HG03097 (cell line): ENCODE data around the gene SOS1.
"Not testable (repeated sequence)": the region's sequence is repeated elsewhere in the genome, so short reads cannot be mapped to it uniquely, and the experiment has no call there.

Source experiments
- ATAC-seq: cut with Tn5 transposase; IDR thresholded peaks from one replicate; pipeline ENCODE4 v1.9.1; 2021; ENCODE audit not compliant: unreplicated experiment, low FRiP score

SOS1 gene

DNA sequence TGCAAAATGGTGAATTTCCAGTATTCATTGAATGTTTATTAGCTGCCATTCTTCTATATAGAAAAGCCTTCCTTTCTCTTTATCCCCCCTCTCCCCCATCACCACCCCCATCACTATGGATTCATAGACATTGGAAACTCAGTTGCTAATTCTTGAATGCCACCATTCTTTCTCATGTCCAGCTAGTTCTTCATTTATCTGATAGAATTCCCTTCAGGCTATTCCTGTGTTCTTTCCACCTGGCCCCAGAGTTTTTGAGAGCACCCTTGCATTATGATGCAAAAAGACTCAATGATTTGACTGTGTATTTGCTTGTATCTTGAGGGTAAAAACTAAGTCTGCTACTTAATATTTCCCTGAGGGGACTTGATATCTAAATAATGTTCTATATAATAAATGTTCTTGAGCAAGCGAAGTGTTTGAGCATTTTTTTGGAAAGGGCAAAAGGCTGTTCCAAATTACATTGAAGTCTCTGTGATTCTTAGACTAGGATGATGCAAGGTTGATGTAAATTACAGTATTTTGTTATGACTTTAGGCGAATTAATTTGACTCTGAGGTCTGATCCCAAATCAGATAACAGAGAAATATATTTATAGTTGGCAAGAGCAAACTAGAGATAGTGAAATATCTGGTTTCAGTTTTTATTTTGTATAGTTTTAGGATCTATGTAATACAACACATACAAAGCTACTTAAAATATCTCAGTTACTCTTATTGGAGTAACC lies 18.8 kb upstream of the SOS1 start:
- no peak for ATAC-seq

DNA sequence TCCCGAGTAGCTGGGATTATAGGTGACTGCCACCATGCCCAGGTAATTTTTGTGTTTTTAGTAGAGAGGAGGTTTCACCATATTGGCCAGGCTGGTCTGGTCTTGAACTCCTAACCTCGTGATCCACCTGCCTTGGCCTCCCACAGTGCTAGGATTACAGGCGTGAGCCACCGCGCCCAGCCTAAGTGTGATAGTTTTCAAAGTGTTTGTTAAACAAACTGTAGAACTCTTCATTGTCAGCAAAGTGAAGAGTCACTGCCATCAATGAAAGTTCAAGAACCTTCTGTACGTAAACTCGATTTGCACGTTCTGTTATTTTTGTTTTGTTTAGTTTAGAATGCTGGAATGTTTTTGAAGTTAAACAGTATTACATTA lies 18.0 kb upstream of the SOS1 start:
- ATAC-seq, result no peak

DNA sequence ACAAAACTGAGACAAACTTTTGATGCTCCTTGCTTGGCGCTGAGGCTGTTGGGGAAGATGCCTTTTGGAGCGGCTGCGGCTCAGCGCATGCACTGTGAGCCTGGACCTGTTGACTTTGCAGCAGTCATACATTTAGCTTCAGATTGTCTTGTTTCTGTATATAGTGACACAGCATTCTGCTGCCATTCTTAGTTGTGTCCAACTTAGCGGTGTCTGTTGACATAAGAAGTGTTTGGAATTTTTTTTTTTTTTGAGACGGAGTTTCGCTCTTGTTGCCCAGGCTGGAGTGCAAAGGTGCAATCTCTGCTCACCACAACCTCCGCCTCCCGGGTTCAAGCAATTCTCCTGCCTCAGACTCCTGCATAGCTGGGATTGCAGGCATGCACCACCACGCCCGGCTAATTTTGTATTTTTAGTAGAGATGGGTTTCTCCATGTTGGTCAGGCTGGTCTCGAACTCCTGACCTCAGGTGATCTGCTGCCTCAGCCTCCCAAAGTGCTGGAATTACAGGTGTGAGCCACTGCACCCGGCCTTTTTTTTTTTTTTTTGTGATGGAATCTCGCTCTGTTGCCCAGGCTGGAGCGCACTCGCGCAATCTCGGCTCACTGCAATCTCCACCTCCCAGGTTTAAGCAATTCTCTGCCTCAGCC lies 17.5 kb upstream of the SOS1 start:
- not testable (repeated sequence) for ATAC-seq

DNA sequence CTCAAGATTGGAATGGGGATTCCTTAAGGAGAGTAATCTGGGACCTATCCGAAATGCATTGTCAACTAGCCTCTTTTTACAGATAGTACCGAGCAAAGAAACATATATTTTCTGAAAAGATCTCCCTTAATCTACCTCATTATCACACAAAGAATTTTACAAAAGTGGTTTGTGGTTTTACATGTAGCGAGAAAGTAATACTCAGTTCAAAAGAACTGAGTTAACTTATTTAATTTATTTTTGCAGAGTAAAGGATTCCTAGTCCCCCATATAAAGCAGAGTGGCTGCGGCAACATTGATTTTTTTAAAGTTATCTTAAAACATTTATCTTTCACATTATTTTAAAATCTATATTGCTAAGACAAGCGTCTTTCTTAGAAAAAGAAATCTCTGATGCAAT lies 15.9 kb upstream of the SOS1 start:
- no peak for ATAC-seq

DNA sequence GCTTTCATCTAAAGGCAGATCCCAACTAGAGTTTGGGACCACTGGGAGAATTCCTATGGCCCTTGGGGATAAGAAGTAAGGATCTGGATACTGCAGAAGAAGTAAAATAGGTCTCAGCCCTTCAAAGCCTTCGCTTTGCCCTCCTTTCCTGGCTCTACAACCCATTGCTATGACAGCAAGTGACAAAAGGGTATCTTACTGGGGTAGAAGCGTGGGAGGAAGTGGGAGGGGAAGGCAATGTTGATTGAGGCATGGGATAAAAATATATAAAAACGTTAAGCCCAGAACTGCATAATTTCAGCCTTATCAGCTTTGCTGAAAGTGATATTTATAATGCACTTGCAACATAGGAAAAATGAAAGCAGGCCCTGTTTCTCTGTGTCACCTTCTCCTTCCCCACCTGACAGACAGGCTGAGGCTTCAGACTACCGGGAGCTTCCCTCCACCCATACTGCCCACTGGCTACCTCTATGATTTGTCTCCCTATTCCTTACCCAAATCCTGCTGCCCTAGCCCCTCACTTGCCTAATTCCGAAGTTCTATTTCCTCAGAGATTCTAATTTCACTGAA lies 14.9 kb upstream of the SOS1 start:
- no peak for ATAC-seq

DNA sequence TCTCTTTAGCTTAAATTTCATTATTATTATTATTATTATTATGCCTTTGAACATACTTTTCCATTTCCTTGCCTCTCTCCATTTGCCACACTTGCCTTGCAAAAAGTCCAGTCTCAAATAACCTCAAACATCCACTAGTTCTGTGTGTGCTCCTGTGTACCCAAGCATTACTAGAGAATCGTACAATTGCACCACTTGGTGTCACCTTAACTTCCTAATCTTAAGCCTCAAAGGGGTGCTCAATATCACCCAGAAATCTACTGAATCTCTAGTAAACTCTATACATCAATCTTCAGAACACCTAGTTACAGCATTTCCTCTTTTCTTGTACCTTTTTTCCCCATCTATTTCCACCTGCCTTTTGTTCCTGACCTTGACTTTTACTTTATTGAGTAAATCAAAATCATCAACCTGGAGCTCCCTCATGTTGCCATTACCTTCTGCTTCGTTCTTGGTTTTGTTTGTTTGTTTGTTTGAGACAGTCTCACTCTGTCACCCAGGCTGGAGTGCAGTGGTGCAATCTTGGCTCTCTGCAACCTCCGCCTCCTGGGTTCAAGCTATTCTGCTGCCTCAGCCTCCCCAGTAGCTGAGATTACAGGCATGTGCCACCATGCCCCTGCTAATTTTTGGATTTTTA lies 12.5 kb upstream of the SOS1 start:
- ATAC-seq, result no peak

DNA sequence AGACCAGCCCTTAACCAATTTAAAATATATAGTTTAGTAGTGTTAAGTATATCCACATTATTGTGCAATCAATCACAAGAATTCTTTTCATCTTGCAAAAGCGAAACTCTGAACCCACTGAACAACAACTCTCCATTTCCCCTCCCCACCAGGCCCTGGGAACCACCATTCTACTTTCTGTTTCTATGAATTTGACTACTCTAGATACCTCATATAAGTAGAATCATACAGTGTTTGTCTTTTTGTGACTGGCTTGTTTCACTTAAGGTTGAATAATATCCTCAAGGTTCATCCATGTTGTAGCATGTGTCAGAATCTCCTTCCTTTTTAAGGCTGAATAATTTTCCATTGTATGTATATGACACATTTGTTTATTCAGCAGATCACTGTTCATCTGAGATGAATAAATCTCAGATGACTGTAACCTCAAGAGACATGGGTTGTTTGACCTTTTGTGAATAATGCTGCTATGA lies 8.1 kb upstream of the SOS1 start:
- peak; percentile 39 for ATAC-seq

DNA sequence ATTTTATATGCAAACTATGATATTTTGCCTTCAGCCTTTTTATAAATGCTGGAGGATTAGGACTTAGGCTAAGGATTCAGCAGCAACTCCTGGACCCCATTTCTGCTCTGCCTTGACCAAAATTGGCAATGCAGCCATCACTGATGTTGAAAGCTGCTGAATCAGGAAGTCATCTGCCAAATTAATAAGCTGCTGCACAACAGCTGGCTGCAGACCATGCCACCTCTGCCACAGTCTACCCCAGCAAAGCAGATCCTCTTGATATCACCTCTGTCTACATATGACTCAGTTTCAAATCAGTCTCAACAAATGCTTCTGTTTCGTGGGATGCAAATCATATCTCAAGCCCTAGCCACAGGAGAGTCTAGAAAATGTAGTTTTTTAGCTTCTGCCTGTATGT lies 7.1 kb upstream of the SOS1 start:
- peak; percentile 41 for ATAC-seq

DNA sequence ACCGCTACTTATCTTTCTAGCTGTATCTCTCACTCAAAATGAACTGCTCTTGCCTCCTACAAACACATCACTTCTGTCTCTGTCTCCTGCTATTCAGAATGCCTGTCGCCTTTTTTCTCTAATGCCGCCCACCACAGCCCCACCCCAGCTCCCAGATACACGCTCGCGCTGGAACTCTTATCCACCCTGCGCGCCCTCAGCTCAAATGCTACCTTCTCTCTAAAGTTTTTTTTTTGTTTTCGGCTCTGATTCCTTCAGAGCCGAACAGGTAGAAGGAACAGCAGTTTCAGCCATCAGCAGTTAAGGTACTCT lies 3.9 kb upstream of the SOS1 start:
- no peak for ATAC-seq

DNA sequence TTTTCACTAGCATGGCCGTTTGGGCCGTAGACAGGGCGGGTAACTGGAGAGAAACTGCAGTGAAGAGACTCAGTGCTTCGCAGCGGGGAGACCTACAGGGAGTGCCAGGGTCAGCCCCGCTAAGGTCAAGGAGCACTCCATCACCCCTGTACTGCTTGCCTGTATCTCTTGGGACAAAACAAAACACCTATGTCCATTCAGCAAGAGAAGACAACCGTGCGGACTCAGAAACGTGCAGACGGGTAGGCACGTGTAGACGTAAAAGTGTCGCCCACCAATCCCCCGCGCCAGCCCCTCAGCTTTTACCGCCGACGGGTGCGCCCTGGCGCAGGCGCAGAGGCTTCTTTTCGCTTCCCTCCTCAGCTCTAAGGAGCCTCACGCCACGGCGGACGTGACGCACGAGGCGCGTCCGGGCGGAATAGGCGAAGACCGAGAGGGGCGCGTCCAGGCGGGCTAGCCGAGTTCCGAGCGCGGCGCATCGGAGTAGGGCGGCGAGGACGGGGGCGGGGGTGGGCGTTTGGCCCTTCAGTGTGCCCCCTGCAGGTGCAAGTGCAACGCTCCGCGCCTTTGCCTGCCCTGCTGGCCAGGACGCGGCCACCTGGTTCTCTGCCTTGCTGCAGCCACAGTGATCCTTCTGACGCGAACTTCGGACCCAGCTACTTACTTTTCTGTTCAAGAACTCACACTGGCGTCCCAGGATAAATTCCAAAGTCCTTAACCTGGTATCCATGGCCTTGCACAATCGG lies 3.3 kb upstream of the SOS1 start:
- ATAC-seq, result peak; percentile 57

DNA sequence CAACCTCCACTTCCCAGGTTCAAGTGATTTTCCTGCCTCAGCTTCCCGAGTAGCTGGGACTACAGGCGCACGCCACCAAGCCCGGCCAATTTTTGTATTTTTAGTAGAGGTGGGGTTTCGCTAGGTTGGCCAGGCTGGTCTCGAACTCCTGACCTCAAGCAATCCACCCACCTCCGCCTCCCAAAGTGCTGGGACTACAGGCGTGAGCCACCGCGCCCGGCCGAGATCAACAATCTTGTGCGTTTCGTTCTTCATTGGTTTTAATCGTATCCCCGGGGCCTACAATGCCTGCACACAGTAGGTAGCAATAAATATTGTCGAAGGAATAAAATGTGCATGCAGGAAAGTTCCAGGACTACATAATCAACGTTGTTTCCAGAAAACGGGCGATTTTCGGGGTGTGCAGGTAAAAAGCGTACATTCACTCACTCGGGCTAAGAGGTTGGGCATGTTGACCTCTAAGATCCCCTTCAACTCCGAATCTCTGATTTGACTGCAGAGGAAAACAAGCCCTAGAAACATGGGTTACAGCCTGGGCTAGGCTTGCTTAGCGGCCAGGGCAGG lies 2.7 kb upstream of the SOS1 start:
- ATAC-seq, result no peak

DNA sequence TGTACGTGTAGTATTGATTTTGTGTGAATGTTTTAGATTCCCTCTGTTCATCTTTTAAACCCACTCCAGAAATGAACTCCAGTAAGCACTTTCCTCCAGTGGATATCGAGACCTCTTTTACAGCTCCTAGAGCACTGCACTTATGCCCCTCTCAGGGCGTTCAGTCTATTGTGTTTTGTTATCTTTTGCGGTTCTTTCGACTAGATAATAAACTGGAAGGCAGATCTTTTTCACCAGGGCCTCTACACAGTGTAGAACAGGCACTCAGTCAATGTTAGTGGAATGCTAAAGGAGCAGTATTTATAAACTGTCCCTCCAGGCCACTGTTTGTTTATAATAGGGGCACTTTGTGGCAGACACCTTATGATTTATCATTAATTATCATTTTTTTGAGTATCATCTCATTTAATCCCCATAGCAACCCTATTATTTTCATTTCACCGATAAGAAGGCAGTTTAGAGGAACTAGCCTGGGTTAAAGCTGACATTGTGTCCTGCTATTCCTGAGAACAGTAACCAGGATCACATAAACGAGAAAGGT lies 742 bp upstream of the SOS1 start:
- ATAC-seq, result no peak

DNA sequence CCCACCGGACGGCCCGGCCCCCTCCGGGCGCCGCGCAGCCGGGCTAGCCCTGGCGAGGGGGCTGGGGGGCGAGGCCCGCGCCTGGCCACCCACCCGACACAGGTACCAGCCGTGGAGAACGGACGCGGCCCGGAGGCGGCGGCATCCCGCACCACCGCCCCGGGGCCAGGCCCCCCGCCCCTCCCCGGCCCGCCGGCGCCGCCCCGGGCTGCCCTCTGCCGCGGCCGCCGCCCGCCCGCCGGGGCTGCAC lies 405 bp downstream of the SOS1 start:
- ATAC-seq, result no peak

DNA sequence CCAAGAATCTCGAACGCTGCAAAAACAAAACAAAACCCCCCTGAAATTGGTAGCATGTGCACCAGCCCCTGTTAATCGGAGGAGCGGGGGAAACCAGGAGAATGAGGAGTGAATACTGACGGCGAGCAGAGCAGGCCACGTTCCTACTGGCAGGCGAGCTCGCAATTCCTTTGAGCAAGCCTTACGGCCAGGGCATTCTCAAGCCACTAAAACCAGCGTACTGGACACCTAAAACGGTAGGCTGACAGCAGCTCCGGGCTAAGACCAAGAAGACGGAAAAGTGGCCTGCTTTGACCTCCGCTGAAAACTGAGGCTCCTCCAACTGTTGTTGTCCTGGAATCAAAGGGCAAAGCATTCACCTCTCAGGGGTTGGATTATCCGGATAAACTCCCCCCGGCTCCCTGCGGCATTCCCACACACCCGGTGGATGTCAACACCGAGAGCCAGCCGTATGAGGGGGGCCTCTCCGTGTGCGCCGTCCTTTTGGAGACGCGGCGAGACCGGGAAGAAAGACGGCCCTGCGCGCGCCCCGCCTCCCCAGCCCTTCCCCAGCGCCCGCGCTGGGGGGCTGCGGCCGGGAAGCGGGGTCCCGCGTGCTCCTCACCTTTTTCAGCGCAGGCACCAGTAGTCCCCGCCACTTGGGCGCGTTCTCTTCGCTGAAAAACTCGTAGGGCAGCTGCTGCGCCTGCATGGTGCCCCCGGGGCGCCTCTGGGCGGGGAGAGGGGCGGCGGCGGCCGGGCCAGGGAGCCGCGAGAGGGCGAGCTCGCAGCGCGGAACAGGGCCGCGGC lies 925 bp downstream of the SOS1 start:
- ATAC-seq, result peak; percentile 43

DNA sequence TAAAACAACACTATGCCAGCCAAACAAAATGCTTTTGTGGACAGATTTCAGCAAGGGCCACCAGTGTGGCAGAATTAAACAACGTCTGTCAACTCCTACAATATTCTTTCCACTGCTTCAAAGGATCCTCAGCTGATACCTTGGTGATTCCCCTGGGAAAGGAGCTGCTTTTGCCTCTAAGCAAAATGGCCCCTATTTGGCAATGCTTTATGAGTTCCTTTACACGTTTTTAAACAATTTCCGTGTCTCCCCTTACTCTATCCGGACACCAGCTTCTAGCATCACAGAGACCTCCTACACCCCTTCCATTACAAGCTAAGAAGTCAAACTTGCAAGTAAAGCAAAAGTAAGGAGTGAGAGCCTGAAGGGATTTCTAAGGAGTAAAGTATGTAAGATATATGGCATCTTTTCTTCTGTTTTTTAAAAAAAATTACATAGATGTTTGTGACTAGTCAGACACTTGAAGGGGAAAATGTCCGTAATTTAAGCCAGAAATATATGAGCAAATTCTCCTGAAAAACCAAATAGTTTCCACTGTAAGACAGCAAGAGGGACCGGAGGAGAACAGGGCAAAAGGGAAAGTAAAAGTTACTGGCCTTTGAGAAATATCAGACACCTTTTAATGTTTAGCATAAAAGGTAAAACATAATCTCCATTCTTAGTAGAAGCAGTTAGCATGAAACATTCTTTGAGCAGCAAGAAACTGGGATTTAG lies 1.9 kb downstream of the SOS1 start:
- no peak for ATAC-seq

DNA sequence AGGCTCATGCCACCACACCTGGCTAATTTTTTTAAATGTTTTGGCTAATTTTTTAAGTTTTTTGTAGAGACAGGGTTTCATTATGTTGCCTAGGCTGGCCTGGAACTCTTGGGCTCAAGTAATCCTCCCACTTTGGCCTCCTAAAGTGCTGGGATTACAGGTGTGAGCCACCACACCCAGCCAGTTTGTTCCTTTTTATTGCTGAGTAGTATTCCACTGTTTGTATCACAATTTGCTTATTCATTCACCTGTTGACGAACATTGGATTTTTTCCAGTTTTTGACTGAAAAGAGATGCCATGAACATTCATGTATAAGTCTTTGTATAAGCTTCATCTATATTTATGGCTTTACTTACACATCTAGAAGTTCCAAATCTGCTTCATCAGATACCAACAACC lies 5.3 kb downstream of the SOS1 start:
- ATAC-seq, result no peak

DNA sequence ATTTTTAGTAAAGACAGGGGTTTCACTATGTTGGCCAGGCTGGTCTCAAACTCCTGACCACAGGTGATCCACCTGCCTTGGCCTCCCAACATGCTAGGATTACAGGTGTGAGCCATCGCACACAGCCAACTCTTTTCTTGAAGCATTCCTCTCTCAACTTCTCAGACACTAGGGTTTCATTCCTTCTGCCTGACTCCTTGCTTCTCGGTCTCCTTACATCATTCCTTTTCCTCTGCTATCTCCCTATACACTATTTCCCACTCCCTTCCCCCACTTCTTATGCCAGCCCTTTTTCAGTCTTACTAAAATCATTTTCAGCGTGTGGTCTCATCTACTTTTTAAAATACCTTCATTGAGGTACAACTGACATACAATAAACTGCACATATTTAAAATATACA lies 6.1 kb downstream of the SOS1 start:
- no peak for ATAC-seq

DNA sequence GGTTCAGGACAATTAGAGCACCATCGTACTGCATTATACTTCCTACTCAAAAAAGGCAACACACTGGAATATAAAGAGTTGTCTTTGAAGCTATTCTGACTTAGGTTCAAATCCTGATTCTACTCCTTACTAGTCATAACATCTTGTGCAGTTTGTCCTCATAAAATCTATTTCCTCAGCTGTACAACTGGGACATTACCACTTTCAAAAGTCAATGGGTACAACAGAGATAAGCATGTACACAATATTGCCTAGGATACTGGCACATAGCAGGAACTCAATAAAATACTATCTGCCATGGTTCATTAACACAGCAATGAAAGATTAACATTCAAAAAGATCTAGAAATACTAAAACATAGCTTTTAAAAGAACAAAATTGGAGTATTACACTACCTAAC lies 11.3 kb downstream of the SOS1 start:
- no peak for ATAC-seq

DNA sequence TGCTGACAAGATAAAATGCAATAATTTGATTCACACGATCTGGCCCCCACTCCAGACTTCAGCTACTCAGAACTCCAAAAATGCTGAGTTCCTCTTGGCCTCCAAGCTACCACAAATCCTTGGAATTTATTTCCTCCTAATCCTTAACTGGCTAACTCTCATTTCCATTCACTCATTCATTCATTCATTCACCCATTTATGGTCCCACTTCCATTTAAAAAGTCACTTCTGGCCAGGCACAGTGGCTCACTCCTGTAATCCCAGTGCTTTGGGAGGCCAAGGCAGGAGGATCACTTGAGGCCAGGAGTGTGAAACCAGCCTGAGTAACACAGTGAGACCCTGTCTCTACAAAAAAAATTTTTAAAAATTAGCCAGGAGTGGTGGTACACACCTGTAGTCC lies 12.5 kb downstream of the SOS1 start:
- no peak for ATAC-seq
